Left ventricle myocardium inferior (tissue), 1 donor: ENCODE results near the gene PCYT1B. TPM values are rescaled to one million over a fixed set of nuclear protein-coding genes. Genes with fewer than 3 reads are reported as not detected.

Experiments used
- DNase-seq: peaks from one replicate; pipeline ENCODE4 v3.0.0-alpha.2; 2020
- H3K27ac ChIP-seq: fragments of 200-600 bp; replicated peaks from 2 replicates; pipeline ENCODE4 v1.8.0; 2021
- H3K27me3 ChIP-seq: fragments of 200-600 bp; 2 replicates; pipeline ENCODE4 v1.8.0; 2021; ENCODE audit warnings: low read depth
- H3K36me3 ChIP-seq: fragments of 200-600 bp; 2 replicates; pipeline ENCODE4 v1.8.0; 2021
- H3K4me1 ChIP-seq: fragments of 200-600 bp; 2 replicates; pipeline ENCODE4 v1.8.0; 2021
- H3K4me3 ChIP-seq: fragments of 200-600 bp; 2 replicates; pipeline ENCODE4 v1.8.0; 2021; ENCODE audit warnings: mild to moderate bottlenecking, moderate library complexity
- H3K9me3 ChIP-seq: fragments of 200-600 bp; replicated peaks from 2 replicates; pipeline ENCODE4 v1.8.0; 2021
- CTCF ChIP-seq: fragments of 200-600 bp; IDR thresholded peaks from 2 replicates; pipeline ENCODE4 v1.8.0; 2021; ENCODE audit warnings: antibody characterized with exemption, mild to moderate bottlenecking, borderline replicate concordance
- intact Hi-C: fragments of 100-400 bp; cut with micrococcal nuclease; formaldehyde crosslinking; loops from one replicate; pipeline ENCODE4 v1.11.0; 2022
- total RNA-seq: library from RNA; stranded (reverse); fragmentation: NEBNext Ultra II Directional; extraction: Animal tissue kit (Norgen Biotek cat#: 25700); gene quantifications from one replicate; pipeline ENCODE4 v1.2.1, GENCODE V29; 2021
- donor health status: DM: no; HTN: yes; CAD: no; lungs with severe emphysema.

Gene PCYT1B
- total RNA-seq, 1 donor from 2014 or later: 0.36 TPM

- H3K4me1 ChIP-seq: no peaks in the 10 kb centered on the region
- H3K4me3 ChIP-seq: no peak overlapping the region
- no peak overlapping the region for H3K27ac ChIP-seq
- peaks cover 18% of the 10 kb centered on the region for H3K36me3 ChIP-seq
- DNase-seq: no peak
- no peaks in the 10 kb centered on the region for H3K9me3 ChIP-seq
- TF ChIP-seq CTCF: no peak
- intact Hi-C loops: no loop called here
- no peaks in the 10 kb centered on the region for H3K27me3 ChIP-seq
Observed at GRCh38 chrX:24526616-24527015, 120.5 kb downstream of the PCYT1B start.

GRCh38 chrX:24525455-24525854, 121.7 kb downstream of the PCYT1B start:
- H3K36me3 ChIP-seq: peaks cover 18% of the 10 kb centered on the region
- intact Hi-C loops: no loop called here

GRCh38 chrX:24520472-24520871, 126.7 kb downstream of the PCYT1B start:
- peaks cover 5% of the 10 kb centered on the region for H3K36me3 ChIP-seq
- no peak overlapping the region for H3K4me3 ChIP-seq
- intact Hi-C loops: no loop called here
- TF ChIP-seq CTCF: no peak
- no peaks in the 10 kb centered on the region for H3K27me3 ChIP-seq
- no peak overlapping the region for H3K27ac ChIP-seq
- H3K9me3 ChIP-seq: no peaks in the 10 kb centered on the region
- H3K4me1 ChIP-seq: no peaks in the 10 kb centered on the region
- no peak for DNase-seq

More at GRCh38 chrX:24525455-24525854, 121.7 kb downstream of the PCYT1B start:
- no peak for DNase-seq
- no peaks in the 10 kb centered on the region for H3K27me3 ChIP-seq
- no peak overlapping the region for H3K4me3 ChIP-seq
- H3K27ac ChIP-seq: no peak overlapping the region
- TF ChIP-seq CTCF: no peak
- H3K9me3 ChIP-seq: no peaks in the 10 kb centered on the region
- H3K4me1 ChIP-seq: no peaks in the 10 kb centered on the region

- H3K27me3 ChIP-seq: no peaks in the 10 kb centered on the region
- H3K9me3 ChIP-seq: no peaks in the 10 kb centered on the region
- no peaks in the 10 kb centered on the region for H3K4me1 ChIP-seq
- peaks cover 5% of the 10 kb centered on the region for H3K36me3 ChIP-seq
- no peak overlapping the region for H3K4me3 ChIP-seq
- no peak overlapping the region for H3K27ac ChIP-seq
- TF ChIP-seq CTCF: peak; percentile 34
- DNase-seq: no peak
- intact Hi-C loops: no loop called here
Observed at GRCh38 chrX:24515447-24515846, 131.7 kb downstream of the PCYT1B start.

- H3K4me3 ChIP-seq: no peak overlapping the region
- DNase-seq: no peak
- no peaks in the 10 kb centered on the region for H3K4me1 ChIP-seq
- intact Hi-C loops: no loop called here
- no peak for TF ChIP-seq CTCF
- H3K9me3 ChIP-seq: no peaks in the 10 kb centered on the region
- H3K36me3 ChIP-seq: no peaks in the 10 kb centered on the region
- H3K27me3 ChIP-seq: no peaks in the 10 kb centered on the region
- no peak overlapping the region for H3K27ac ChIP-seq
Observed at GRCh38 chrX:24513416-24513815, 133.7 kb downstream of the PCYT1B start.

GRCh38 chrX:24508375-24508774, 138.8 kb downstream of the PCYT1B start:
- Histone ChIP-seq H3K36me3 (peaks cover 3% of the 10 kb centered on the region), H3K4me3 (no peak overlapping the region), H3K4me1 (no peaks in the 10 kb centered on the region), H3K27ac (no peak overlapping the region), H3K27me3 (no peaks in the 10 kb centered on the region), H3K9me3 (no peaks in the 10 kb centered on the region)
- intact Hi-C loops: loop anchor here (10.0 kb wide), 1 partner anchor 114 kb away; no protein-coding TSS in a partner anchor
- no peak for TF ChIP-seq CTCF
- DNase-seq: no peak
